Mesodermal cell (in vitro differentiated cells): ENCODE data around the gene KRTAP2-4. TPM values are rescaled to one million over a fixed set of nuclear protein-coding genes. Genes with fewer than 3 reads are reported as not detected.
"Not testable (repeated sequence)": the region's sequence is repeated elsewhere in the genome, so short reads cannot be mapped to it uniquely, and the experiment has no call there.

Source experiments
- H3K27ac ChIP-seq: 2 replicates; pipeline ENCODE4 v1.7.0; 2013; ENCODE audit warnings: mild to moderate bottlenecking, low read depth, low read length, moderate library complexity; ENCODE audit not compliant: severe bottlenecking
- H3K36me3 ChIP-seq: 2 replicates; pipeline ENCODE4 v1.7.1; 2013; ENCODE audit warnings: mild to moderate bottlenecking, low read length, moderate library complexity; ENCODE audit not compliant: control insufficient read depth, insufficient read depth
- H3K4me1 ChIP-seq: one replicate; pipeline ENCODE4 v1.7.1; 2013; ENCODE audit warnings: mild to moderate bottlenecking, low read length; ENCODE audit not compliant: insufficient read depth, control insufficient read depth, poor library complexity, severe bottlenecking
- H3K4me3 ChIP-seq: 2 replicates; pipeline ENCODE4 v1.7.0; 2013; ENCODE audit warnings: low read length, control low read depth, mild to moderate bottlenecking; ENCODE audit not compliant: insufficient read depth, poor library complexity, severe bottlenecking; ENCODE audit errors: extremely low read depth
- H3K9me3 ChIP-seq: 2 replicates; pipeline ENCODE4 v1.7.1; 2013; ENCODE audit warnings: mild to moderate bottlenecking, low read length, moderate library complexity; ENCODE audit not compliant: control insufficient read depth
- WGBS, 2 experiments: methylation state at CpG; one replicate each; pipeline ENCODE4 v1.1.5; 2013; ENCODE audit warnings: missing lambda C conversion rate in 2 of 2; ENCODE audit not compliant: insufficient coverage in 2 of 2; 5-methylcytosine and 5-hydroxymethylcytosine counted together
- polyA plus RNA-seq, 2 experiments: library from polyadenylated mRNA; stranded (reverse); fragments of 50-300 nt; gene quantifications; one replicate each; pipeline ENCODE4 v1.2.3, GENCODE V29; 2013

The KRTAP2-4 gene
- not detected for polyA plus RNA-seq (2013, experiment 1 of 2)
- not detected for polyA plus RNA-seq (2013, experiment 2 of 2)

GRCh38 chr17:41065829-41066624 is at the start of gene KRTAP2-4:
Gene KRTAP2-4 (minus strand): TSS chr17:41065879. CDS start chr17:41065845, 34 bp downstream.
- Histone ChIP-seq H3K4me1 (no peaks in the 10 kb centered on the region), H3K36me3 (no peaks in the 10 kb centered on the region), H3K27ac (no peak within 1 kb of the TSS), H3K4me3 (no peak within 1 kb of the TSS), H3K9me3 (no peaks in the 10 kb centered on the region)
- WGBS, 2 experiments: 80 to 86% methylated on average over 3 to 5 of the region's 6 CpGs

- WGBS, 2 experiments: no CpG with 5 or more reads among the region's 2 CpGs
- Histone ChIP-seq H3K4me3 (no peak overlapping the region), H3K9me3 (peaks cover 11% of the 10 kb centered on the region), H3K27ac (no peak overlapping the region), H3K4me1 (no peaks in the 10 kb centered on the region), H3K36me3 (no peaks in the 10 kb centered on the region)
These were observed 45.6 kb upstream of the KRTAP2-4 start for GRCh38 chr17:41111151-41111885.

GRCh38 chr17:41108728-41109386 is 43.2 kb upstream of the KRTAP2-4 start:
- not testable (repeated sequence) for H3K4me3 ChIP-seq, H3K27ac ChIP-seq, H3K4me1 ChIP-seq, H3K36me3 ChIP-seq
- H3K9me3 ChIP-seq: peaks cover 11% of the 10 kb centered on the region
- no CpG with 5 or more reads among the region's 1 CpG for WGBS, 2 experiments

GRCh38 chr17:41107941-41108450 is 42.3 kb upstream of the KRTAP2-4 start:
- Histone ChIP-seq H3K36me3 (no peaks in the 10 kb centered on the region), H3K9me3 (peaks cover 7% of the 10 kb centered on the region), H3K4me1 (peaks cover 6% of the 10 kb centered on the region), H3K4me3 (no peak overlapping the region), H3K27ac (no peak overlapping the region)
- no CpG with 5 or more reads among the region's 1 CpG for WGBS, 2 experiments

GRCh38 chr17:41105347-41105746 is 39.7 kb upstream of the KRTAP2-4 start, which contains the start of gene KRTAP4-9:
Gene KRTAP4-9 (plus strand): TSS chr17:41105389. CDS start chr17:41105389, 0 bp downstream.
- not testable (repeated sequence) for H3K4me3 ChIP-seq, H3K9me3 ChIP-seq, H3K36me3 ChIP-seq, H3K4me1 ChIP-seq, H3K27ac ChIP-seq
- WGBS, 2 experiments: 75 to 80% methylated on average over 9 of the region's 10 CpGs

GRCh38 chr17:41104386-41105038 is 38.8 kb upstream of the KRTAP2-4 start:
- no CpG with 5 or more reads among the region's 2 CpGs for WGBS, 2 experiments
- H3K4me1 ChIP-seq, H3K36me3 ChIP-seq, H3K27ac ChIP-seq, H3K9me3 ChIP-seq, H3K4me3 ChIP-seq: not testable (repeated sequence)

- Histone ChIP-seq H3K27ac (no peak overlapping the region), H3K9me3 (peaks cover 7% of the 10 kb centered on the region), H3K4me1 (peaks cover 6% of the 10 kb centered on the region), H3K36me3 (no peaks in the 10 kb centered on the region), H3K4me3 (no peak overlapping the region)
- 80% methylated on average over 1 of the region's 1 CpG; no CpG with 5 or more reads in 1 of the 2 experiments for WGBS, 2 experiments
These were observed 38.2 kb upstream of the KRTAP2-4 start for GRCh38 chr17:41103896-41104295.

- Histone ChIP-seq H3K4me1 (peaks cover 6% of the 10 kb centered on the region), H3K36me3 (no peaks in the 10 kb centered on the region), H3K4me3 (no peak within 1 kb of the TSS), H3K9me3 (no peaks in the 10 kb centered on the region), H3K27ac (no peak within 1 kb of the TSS)
- WGBS, 2 experiments: 57 to 58% methylated on average over 7 to 9 of the region's 10 CpGs
These were observed 36.0 kb upstream of the KRTAP2-4 start, which contains the start of gene KRTAP4-16 for GRCh38 chr17:41101586-41102259. Gene KRTAP4-16 (minus strand): TSS chr17:41102209. CDS start chr17:41102209, 0 bp downstream.

- H3K9me3 ChIP-seq, H3K4me1 ChIP-seq, H3K4me3 ChIP-seq, H3K36me3 ChIP-seq: not testable (repeated sequence)
- 90 to 93% methylated on average over 2 to 3 of the region's 7 CpGs for whole genome bisulfite sequencing, 2 experiments
- peak overlapping the region; percentile 16 for H3K27ac ChIP-seq
These were observed 34.2 kb upstream of the KRTAP2-4 start for GRCh38 chr17:41099682-41100480.
